Lower lobe of right lung (tissue), 2 donors: ENCODE measurements around the gene MAFF. TPM values are rescaled to one million over a fixed set of nuclear protein-coding genes. Genes with fewer than 3 reads are reported as not detected.

Source experiments
- ATAC-seq, 2 donors: fragments of 200-7000 bp; cut with Tn5 transposase; one replicate each; pipeline ENCODE4 v1.9.1; 2020 to 2022; ENCODE audit warnings: mild to moderate bottlenecking in 2 of 2, moderate library complexity in 2 of 2
- DNase-seq: peaks from one replicate; pipeline ENCODE4 v3.0.0-alpha.2; 2020
- H3K27ac ChIP-seq: fragments of 200-600 bp; one replicate; pipeline ENCODE4 v1.8.0; 2022
- H3K27me3 ChIP-seq: fragments of 200-600 bp; one replicate; pipeline ENCODE4 v1.8.0; 2022; ENCODE audit warnings: low read depth
- H3K36me3 ChIP-seq: fragments of 200-600 bp; one replicate; pipeline ENCODE4 v1.8.0; 2022; ENCODE audit warnings: mild to moderate bottlenecking
- H3K4me1 ChIP-seq: fragments of 200-600 bp; one replicate; pipeline ENCODE4 v1.8.0; 2022
- H3K4me3 ChIP-seq: fragments of 200-600 bp; one replicate; pipeline ENCODE4 v1.8.0; 2022; ENCODE audit warnings: mild to moderate bottlenecking
- H3K9me3 ChIP-seq: fragments of 200-600 bp; one replicate; pipeline ENCODE4 v1.8.0; 2022
- intact Hi-C: fragments of 100-400 bp; cut with DNase I; formaldehyde crosslinking; loops from one replicate; pipeline ENCODE4 v1.11.0; 2022
- total RNA-seq: library from RNA; stranded (reverse); fragmentation: NEBNext Ultra II Directional; extraction: Animal tissue kit (Norgen Biotek cat#: 25700); gene quantifications from one replicate; pipeline ENCODE4 v1.2.1, GENCODE V29; 2021
- TF ChIP-seq, protein P1 (sequence below): fragments of 200-600 bp; IDR thresholded peaks from one replicate; pipeline ENCODE4 v1.8.0; 2022; ENCODE audit warnings: antibody characterized with exemption, mild to moderate bottlenecking
- donor health status: DM: no; HTN: yes; CAD: no; lungs with severe emphysema.

Gene MAFF
- total RNA-seq, 1 donor from 2014 or later = 41.3 TPM

- Histone ChIP-seq H3K27me3 (no peaks in the 10 kb centered on the region), H3K4me3 (peak overlapping the region; percentile 81), H3K27ac (peak overlapping the region; percentile 99), H3K9me3 (no peaks in the 10 kb centered on the region), H3K36me3 (no peaks in the 10 kb centered on the region), H3K4me1 (peaks cover 27% of the 10 kb centered on the region)
- ATAC-seq (peak; percentile 52 to 59), DNase-seq (peak; percentile 85)
- intact Hi-C loops = no loop called here
- TF ChIP-seq, protein P1, sequence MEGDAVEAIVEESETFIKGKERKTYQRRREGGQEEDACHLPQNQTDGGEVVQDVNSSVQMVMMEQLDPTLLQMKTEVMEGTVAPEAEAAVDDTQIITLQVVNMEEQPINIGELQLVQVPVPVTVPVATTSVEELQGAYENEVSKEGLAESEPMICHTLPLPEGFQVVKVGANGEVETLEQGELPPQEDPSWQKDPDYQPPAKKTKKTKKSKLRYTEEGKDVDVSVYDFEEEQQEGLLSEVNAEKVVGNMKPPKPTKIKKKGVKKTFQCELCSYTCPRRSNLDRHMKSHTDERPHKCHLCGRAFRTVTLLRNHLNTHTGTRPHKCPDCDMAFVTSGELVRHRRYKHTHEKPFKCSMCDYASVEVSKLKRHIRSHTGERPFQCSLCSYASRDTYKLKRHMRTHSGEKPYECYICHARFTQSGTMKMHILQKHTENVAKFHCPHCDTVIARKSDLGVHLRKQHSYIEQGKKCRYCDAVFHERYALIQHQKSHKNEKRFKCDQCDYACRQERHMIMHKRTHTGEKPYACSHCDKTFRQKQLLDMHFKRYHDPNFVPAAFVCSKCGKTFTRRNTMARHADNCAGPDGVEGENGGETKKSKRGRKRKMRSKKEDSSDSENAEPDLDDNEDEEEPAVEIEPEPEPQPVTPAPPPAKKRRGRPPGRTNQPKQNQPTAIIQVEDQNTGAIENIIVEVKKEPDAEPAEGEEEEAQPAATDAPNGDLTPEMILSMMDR = no peak
Measured at GRCh38 chr22:38203090-38203810, 1.5 kb downstream of the MAFF start.

DNA sequence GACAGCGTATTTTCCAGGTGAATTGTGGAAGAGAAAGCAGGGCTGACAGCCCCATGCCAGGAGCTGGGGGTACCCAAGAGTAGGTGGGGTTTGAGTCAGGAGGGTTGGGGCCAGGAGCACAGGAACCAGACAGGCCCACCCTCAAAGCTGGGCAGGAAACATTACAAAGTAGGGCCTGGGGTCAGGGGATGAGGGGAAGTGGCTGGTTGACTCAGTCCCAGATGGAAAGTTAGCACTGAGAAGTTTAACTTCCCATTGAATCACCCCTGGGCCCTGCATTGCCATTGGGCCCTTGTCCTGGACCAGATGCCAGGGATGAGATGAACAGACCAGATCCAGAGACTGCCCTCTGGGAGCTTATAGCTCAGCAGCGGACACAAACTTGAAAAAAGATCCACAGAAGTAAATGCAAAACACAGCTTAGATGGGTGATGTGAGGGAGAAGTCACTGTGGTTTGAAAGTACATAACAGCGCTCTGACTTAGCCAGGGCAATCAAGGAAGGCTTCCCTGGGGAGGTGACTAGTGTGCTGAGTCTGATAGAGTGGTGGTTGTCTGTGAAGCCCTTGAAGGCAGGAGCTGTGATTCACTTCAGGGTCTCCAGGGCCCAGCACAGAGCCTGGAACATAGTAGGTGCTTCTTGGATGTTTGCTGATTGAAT, 2.2 kb downstream of the MAFF start:
- TF ChIP-seq, protein P1 = no peak
- peaks cover 33% of the 10 kb centered on the region for H3K4me1 ChIP-seq
- intact Hi-C loops = no loop called here
- no peaks in the 10 kb centered on the region for H3K27me3 ChIP-seq
- DNase-seq (no peak), ATAC-seq (no peak)
- H3K27ac ChIP-seq = peak overlapping the region; percentile 99
- no peaks in the 10 kb centered on the region for H3K36me3 ChIP-seq
- H3K4me3 ChIP-seq = peak overlapping the region; percentile 81
- no peaks in the 10 kb centered on the region for H3K9me3 ChIP-seq

DNA sequence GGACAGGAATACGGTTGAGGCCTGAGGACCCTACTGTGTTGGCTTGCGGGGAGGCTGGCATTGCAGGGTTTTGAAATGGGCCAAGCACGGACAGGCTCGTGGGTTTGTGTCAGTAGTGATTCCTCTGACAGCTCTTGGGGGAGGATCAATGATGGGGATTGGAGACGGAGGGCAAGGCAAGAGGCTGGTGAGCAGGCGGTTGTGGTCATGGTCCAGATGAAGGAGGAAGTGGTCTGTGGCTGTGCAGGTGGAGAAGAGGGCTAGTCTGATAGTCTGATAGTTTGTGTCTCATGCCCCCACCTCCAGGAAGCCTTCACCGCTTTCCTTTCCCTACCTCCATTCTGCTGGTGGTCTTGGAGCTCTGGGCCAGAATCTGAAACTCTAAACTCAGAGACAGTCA, 3.0 kb downstream of the MAFF start:
- H3K4me1 ChIP-seq = peaks cover 34% of the 10 kb centered on the region
- intact Hi-C loops = no loop called here
- DNase-seq = no peak
- H3K9me3 ChIP-seq = no peaks in the 10 kb centered on the region
- H3K27ac ChIP-seq = peak overlapping the region; percentile 99
- ATAC-seq = no peak
- no peaks in the 10 kb centered on the region for H3K27me3 ChIP-seq
- H3K36me3 ChIP-seq = no peaks in the 10 kb centered on the region
- TF ChIP-seq, protein P1 = no peak
- H3K4me3 ChIP-seq = no peak overlapping the region

GRCh38 chr22:38205261-38206128, 3.7 kb downstream of the MAFF start:
- peak; percentile 62 for DNase-seq
- Histone ChIP-seq H3K36me3 (no peaks in the 10 kb centered on the region), H3K27me3 (no peaks in the 10 kb centered on the region), H3K27ac (peak overlapping the region; percentile 99), H3K4me1 (peaks cover 38% of the 10 kb centered on the region), H3K4me3 (no peak overlapping the region), H3K9me3 (no peaks in the 10 kb centered on the region)
- intact Hi-C loops = no loop called here
- no peak for ATAC-seq
- TF ChIP-seq, protein P1 = no peak

- DNase-seq = no peak
- ATAC-seq = no peak
- Histone ChIP-seq H3K36me3 (no peaks in the 10 kb centered on the region), H3K4me3 (no peak overlapping the region), H3K4me1 (peaks cover 48% of the 10 kb centered on the region), H3K27me3 (no peaks in the 10 kb centered on the region), H3K9me3 (no peaks in the 10 kb centered on the region), H3K27ac (no peak overlapping the region)
- intact Hi-C loops = no loop called here
- TF ChIP-seq, protein P1 = no peak
Measured at GRCh38 chr22:38207898-38208432, 6.2 kb downstream of the MAFF start.
